ENCODE data around the gene SNX25.

Gene SNX25

DNA sequence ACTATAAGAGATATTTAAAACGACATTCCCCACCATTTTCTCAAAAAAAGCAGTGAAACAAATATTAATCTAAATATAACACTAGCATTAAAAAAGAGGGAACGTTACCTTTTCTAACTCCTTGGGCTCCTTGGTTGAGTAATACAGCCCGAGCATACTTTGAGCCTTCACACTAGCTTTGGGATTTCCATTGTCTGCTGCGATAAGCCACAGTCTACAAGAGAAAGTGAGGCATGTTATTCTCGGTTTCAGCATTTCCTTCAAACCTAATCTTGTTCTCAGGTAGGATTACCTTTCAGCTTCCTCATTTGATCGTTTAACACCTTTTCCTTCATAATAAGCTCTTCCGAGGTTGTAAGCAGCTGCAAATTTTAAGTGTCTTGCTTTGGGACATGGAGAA, 164.6 kb downstream of the SNX25 start:
- no peak for DNase-seq (ENCODE audit: low spot score)
- in situ Hi-C loops (cut with MboI; ENCODE audit: low sequenced_read_pairs, unreplicated experiment): no loop called here
- TF ChIP-seq, protein P1, sequence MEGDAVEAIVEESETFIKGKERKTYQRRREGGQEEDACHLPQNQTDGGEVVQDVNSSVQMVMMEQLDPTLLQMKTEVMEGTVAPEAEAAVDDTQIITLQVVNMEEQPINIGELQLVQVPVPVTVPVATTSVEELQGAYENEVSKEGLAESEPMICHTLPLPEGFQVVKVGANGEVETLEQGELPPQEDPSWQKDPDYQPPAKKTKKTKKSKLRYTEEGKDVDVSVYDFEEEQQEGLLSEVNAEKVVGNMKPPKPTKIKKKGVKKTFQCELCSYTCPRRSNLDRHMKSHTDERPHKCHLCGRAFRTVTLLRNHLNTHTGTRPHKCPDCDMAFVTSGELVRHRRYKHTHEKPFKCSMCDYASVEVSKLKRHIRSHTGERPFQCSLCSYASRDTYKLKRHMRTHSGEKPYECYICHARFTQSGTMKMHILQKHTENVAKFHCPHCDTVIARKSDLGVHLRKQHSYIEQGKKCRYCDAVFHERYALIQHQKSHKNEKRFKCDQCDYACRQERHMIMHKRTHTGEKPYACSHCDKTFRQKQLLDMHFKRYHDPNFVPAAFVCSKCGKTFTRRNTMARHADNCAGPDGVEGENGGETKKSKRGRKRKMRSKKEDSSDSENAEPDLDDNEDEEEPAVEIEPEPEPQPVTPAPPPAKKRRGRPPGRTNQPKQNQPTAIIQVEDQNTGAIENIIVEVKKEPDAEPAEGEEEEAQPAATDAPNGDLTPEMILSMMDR (IDR thresholded peaks at IDR 0.05; ENCODE audit: borderline replicate concordance, control extremely low read depth, extremely low read depth, insufficient read depth, missing control alignments): no peak

GRCh38 chr4:185374573-185374972, 165.2 kb downstream of the SNX25 start:
- DNase-seq (ENCODE audit: low spot score): no peak
- TF ChIP-seq, protein P1 (IDR thresholded peaks at IDR 0.05; ENCODE audit: borderline replicate concordance, control extremely low read depth, extremely low read depth, insufficient read depth, missing control alignments): no peak
- in situ Hi-C loops (cut with MboI; ENCODE audit: low sequenced_read_pairs, unreplicated experiment): no loop called here

GRCh38 chr4:185378264-185378663, 168.9 kb downstream of the SNX25 start:
- in situ Hi-C loops (cut with MboI; ENCODE audit: low sequenced_read_pairs, unreplicated experiment): no loop called here
- TF ChIP-seq, protein P1 (IDR thresholded peaks at IDR 0.05; ENCODE audit: borderline replicate concordance, control extremely low read depth, extremely low read depth, insufficient read depth, missing control alignments): no peak
- no peak for DNase-seq (ENCODE audit: low spot score)

GRCh38 chr4:185379326-185380295, 170.2 kb downstream of the SNX25 start:
- in situ Hi-C loops (cut with MboI; ENCODE audit: low sequenced_read_pairs, unreplicated experiment): no loop called here
- TF ChIP-seq, protein P1 (IDR thresholded peaks at IDR 0.05; ENCODE audit: borderline replicate concordance, control extremely low read depth, extremely low read depth, insufficient read depth, missing control alignments): no peak
- no peak for DNase-seq (ENCODE audit: low spot score)

- TF ChIP-seq, protein P1 (IDR thresholded peaks at IDR 0.05; ENCODE audit: borderline replicate concordance, control extremely low read depth, extremely low read depth, insufficient read depth, missing control alignments): no peak
- in situ Hi-C loops (cut with MboI; ENCODE audit: low sequenced_read_pairs, unreplicated experiment): no loop called here
- DNase-seq (ENCODE audit: low spot score): no peak
Measured at GRCh38 chr4:185380320-185380719, 170.9 kb downstream of the SNX25 start.

DNA sequence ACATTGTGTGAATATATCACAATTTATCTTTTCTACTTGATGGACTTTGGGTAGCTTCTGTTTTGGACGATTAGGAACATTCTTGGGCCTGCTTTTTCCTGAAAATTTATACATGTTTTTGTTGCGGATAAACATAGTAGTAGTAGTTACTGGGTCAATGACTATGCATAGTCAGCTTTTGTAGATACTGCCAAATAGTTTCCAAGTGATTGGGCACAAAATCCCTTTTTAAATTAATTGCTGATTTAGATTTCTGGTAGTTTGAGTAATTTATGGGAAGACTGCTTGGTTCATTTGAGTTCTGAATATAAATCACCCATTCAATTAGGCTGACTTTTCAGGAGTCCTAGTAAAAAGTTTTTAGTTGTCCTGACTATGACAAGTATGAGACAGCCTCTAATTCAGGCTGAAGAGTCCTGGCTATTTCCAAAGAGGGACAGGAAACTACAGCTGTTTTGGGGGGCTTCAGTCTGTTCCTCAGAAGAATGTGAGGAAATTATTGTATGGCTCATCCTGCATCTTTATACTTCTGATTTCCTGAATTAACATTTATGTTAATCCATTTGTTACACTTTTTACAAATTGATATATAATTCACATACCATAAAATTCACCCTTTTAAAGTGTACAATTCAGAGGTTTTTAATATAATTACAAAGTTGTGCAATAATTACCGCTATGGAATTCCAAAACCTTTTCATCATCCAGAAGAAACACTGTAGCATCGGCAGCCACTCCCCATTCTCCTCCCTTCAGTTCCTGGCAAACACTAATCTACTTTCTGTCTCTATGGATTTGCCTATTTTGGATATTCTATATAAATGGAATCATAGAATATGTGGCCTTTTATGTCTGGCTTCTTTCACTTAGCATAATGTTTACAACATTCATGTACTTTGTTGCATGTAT, 172.1 kb downstream of the SNX25 start:
- in situ Hi-C loops (cut with MboI; ENCODE audit: low sequenced_read_pairs, unreplicated experiment): no loop called here
- TF ChIP-seq, protein P1 (IDR thresholded peaks at IDR 0.05; ENCODE audit: borderline replicate concordance, control extremely low read depth, extremely low read depth, insufficient read depth, missing control alignments): no peak
- no peak for DNase-seq (ENCODE audit: low spot score)
